ENCODE data around the gene SCRT2.
"Not testable (repeated sequence)": the region's sequence is repeated elsewhere in the genome, so short reads cannot be mapped to it uniquely, and the experiment has no call there.

SCRT2 gene

GRCh38 chr20:675453-676314 lies at the start of gene SCRT2:
Gene SCRT2, minus strand, starts transcription at chr20:675802. Its CDS starts 201 bp downstream, at chr20:675601.
- peak; percentile 66 to 78 for DNase-seq

GRCh38 chr20:724797-725196 lies 49.2 kb upstream of the SCRT2 start:
- not testable (repeated sequence) for DNase-seq

- DNase-seq: no peak
These were observed 48.2 kb upstream of the SCRT2 start for GRCh38 chr20:723756-724155.

- DNase-seq: no peak
These were observed 47.4 kb upstream of the SCRT2 start for GRCh38 chr20:722822-723644.

GRCh38 chr20:721876-722275 lies 46.3 kb upstream of the SCRT2 start:
- no peak for DNase-seq

GRCh38 chr20:719816-720215 lies 44.2 kb upstream of the SCRT2 start:
- DNase-seq: no peak

GRCh38 chr20:719068-719467 lies 43.5 kb upstream of the SCRT2 start:
- no peak for DNase-seq

- no peak for DNase-seq
These were observed 42.2 kb upstream of the SCRT2 start for GRCh38 chr20:717832-718231.

- DNase-seq: no peak
These were observed 41.7 kb upstream of the SCRT2 start for GRCh38 chr20:717271-717670.

GRCh38 chr20:714453-714852 lies 38.9 kb upstream of the SCRT2 start:
- DNase-seq: no peak

GRCh38 chr20:711576-711975 lies 36.0 kb upstream of the SCRT2 start:
- DNase-seq: no peak

GRCh38 chr20:710780-711450 lies 35.3 kb upstream of the SCRT2 start:
- DNase-seq: no peak

- DNase-seq: no peak
These were observed 34.6 kb upstream of the SCRT2 start for GRCh38 chr20:709991-710779.

GRCh38 chr20:709423-709822 lies 33.8 kb upstream of the SCRT2 start:
- no peak for DNase-seq

- DNase-seq: no peak
These were observed 33.4 kb upstream of the SCRT2 start for GRCh38 chr20:708956-709355.

- no peak for DNase-seq
These were observed 32.0 kb upstream of the SCRT2 start for GRCh38 chr20:707451-708110.

GRCh38 chr20:706366-706885 lies 30.8 kb upstream of the SCRT2 start:
- no peak for DNase-seq

GRCh38 chr20:704726-705125 lies 29.1 kb upstream of the SCRT2 start:
- DNase-seq: no peak

- no peak for DNase-seq
These were observed 27.8 kb upstream of the SCRT2 start for GRCh38 chr20:703426-703825.

- no peak for DNase-seq
These were observed 27.4 kb upstream of the SCRT2 start for GRCh38 chr20:703006-703405.

GRCh38 chr20:701401-702129 lies 26.0 kb upstream of the SCRT2 start:
- no peak for DNase-seq

All from stimulated activated CD4-positive, alpha-beta T cell treated with anti-CD3 and anti-CD28 coated beads, Interleukin-2, amount 100 ng/mL, for 24 hours (primary cell).